ENCODE data around the gene SH3BP2. TPM values are rescaled to one million over a fixed set of nuclear protein-coding genes. Genes with fewer than 3 reads are reported as not detected.
A peak's percentile ranks its signal among the peaks of the same experiment; 100 is the strongest.

The SH3BP2 gene, protein sequence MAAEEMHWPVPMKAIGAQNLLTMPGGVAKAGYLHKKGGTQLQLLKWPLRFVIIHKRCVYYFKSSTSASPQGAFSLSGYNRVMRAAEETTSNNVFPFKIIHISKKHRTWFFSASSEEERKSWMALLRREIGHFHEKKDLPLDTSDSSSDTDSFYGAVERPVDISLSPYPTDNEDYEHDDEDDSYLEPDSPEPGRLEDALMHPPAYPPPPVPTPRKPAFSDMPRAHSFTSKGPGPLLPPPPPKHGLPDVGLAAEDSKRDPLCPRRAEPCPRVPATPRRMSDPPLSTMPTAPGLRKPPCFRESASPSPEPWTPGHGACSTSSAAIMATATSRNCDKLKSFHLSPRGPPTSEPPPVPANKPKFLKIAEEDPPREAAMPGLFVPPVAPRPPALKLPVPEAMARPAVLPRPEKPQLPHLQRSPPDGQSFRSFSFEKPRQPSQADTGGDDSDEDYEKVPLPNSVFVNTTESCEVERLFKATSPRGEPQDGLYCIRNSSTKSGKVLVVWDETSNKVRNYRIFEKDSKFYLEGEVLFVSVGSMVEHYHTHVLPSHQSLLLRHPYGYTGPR
- total RNA-seq: 23.3 and 27.4 TPM in 2 replicates

DNA sequence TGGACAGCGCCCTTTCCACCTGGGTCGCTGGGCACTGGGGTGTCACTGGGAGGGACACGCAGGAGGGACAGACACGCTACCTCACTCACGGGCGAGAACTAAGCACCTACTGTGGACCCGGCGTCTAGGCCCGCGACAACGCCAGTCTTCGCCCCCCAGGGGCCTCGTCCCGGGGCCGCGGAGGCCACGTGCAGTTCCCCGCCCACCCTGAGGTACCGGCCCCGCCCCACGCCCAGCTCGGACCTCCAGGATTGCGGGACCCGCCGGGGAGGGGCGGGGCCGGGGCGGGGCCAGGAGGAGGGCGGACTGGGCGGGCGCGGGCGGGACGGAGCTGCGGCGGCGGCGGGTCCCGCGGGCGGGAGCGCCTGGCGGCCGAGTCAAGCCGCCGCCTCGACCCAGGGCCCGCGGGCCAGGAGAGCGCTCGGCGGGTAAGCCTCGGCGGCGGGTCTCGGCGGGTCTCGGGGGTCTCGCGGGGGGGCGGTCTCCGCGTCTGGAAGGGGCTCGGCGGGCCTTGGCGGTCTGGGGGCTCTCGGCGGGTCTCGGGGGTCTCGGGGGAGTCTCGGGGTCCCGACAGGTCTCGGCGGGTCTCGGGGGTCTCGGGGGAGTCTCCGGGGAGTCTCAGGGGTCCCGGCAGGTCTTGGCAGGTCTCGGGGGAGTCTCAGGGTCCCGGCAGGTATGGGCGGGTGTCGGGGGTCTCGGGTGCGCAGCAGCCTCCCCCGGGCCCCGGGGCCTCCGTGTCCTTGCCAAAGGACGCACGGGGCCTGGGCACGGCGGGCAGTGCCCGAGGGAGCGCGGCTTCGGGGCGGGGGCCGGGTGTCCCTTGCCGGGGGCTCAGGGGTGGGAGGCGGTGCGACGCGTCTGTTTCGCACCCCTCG lies at the start of gene SH3BP2:
Gene SH3BP2, plus strand, starts transcription at position 375 of the 875 bp plus-strand sequence. CDS start 27,533 bp downstream, outside the sequence.
- TF ChIP-seq, protein P1, sequence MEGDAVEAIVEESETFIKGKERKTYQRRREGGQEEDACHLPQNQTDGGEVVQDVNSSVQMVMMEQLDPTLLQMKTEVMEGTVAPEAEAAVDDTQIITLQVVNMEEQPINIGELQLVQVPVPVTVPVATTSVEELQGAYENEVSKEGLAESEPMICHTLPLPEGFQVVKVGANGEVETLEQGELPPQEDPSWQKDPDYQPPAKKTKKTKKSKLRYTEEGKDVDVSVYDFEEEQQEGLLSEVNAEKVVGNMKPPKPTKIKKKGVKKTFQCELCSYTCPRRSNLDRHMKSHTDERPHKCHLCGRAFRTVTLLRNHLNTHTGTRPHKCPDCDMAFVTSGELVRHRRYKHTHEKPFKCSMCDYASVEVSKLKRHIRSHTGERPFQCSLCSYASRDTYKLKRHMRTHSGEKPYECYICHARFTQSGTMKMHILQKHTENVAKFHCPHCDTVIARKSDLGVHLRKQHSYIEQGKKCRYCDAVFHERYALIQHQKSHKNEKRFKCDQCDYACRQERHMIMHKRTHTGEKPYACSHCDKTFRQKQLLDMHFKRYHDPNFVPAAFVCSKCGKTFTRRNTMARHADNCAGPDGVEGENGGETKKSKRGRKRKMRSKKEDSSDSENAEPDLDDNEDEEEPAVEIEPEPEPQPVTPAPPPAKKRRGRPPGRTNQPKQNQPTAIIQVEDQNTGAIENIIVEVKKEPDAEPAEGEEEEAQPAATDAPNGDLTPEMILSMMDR (IDR thresholded peaks at IDR 0.05; ENCODE audit: insufficient read depth, low read depth, low read length): no peak
- DNase-seq (ENCODE audit: low read depth): peak; percentile 70
- peak within 1 kb of the TSS; percentile 71 for H3K4me3 ChIP-seq (ENCODE audit: low read depth, low read length)

DNA sequence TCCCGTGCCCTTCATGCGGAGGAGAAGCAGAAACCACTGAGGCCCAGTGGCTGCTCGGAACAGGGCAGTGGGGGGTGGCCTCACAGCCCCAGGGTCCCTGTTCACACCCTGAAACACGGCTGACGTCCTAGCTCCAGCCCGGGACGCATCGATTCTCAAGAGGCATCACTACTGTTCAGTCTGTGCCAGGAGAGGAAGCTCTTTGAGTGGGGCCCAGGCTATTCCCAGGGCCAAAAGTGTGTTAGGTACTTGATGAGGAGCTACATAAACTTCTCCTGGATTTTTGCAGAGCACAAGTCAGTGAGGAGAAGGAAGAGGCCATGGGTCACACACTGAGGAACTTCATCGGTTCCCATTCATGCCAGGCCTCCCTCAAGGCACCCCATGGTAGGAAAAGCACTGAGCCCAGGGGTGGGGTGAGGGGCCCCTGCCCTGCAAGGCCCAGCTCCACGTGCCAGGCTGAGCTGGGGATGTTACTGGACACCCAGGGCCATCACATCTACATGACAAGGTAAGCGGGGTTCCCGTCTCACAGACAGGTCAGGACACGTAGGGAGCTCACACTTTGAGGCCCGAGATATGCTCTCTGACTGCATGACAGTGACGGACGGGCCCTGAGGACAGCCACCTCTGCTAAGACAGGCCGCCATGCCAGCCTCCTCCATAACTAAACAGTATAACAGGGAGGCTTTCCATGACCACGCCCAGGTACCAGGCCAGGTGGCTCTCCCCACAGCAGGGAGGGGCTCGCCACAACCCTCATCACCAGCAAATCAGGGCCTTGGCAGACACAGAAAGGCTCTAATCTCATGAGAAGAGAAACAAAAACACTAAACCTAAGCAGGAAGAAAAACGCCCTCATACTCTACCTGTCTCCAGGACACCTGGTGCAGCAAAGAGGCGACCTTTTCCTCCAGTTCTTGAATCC lies 49.1 kb upstream of the SH3BP2 start:
- DNase-seq (ENCODE audit: low read depth): no peak
- no peak overlapping the region for H3K4me3 ChIP-seq (ENCODE audit: low read depth, low read length)
- TF ChIP-seq, protein P1 (IDR thresholded peaks at IDR 0.05; ENCODE audit: insufficient read depth, low read depth, low read length): no peak

DNA sequence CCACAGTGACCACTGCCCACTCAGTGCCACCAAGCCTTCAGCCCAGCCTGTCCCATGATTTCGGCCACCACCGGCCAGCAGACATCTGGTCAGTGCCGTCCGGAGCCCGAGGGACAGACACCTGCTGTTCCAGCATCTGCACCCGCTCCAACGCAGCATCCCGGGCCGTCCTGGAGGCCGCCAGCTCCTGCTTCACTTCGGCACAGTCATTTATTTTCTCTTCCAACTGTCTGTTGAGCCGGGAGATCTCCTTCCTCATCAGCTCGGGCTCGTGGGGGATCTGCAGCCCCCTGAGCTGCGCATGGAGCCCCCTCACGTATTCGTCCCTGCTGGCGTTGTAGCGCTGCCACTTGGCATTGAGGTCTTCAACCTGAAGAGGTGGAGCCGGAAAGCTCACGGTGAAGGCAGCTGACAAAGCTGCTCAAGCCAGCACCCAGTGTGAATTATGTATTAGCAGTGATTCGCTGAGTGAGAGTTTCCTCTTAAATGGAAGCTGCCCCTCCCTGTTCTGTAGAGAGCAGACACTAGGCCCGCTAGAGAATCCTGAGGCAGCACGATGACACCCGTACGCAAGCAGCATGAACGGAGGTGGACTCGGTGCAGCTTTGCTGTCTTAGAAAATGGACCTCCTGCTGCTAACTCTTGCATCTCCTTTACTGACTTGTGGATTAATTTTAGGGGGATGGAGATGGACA lies 48.2 kb upstream of the SH3BP2 start:
- DNase-seq (ENCODE audit: low read depth): no peak
- TF ChIP-seq, protein P1 (IDR thresholded peaks at IDR 0.05; ENCODE audit: insufficient read depth, low read depth, low read length): no peak
- H3K4me3 ChIP-seq (ENCODE audit: low read depth, low read length): no peak overlapping the region

DNA sequence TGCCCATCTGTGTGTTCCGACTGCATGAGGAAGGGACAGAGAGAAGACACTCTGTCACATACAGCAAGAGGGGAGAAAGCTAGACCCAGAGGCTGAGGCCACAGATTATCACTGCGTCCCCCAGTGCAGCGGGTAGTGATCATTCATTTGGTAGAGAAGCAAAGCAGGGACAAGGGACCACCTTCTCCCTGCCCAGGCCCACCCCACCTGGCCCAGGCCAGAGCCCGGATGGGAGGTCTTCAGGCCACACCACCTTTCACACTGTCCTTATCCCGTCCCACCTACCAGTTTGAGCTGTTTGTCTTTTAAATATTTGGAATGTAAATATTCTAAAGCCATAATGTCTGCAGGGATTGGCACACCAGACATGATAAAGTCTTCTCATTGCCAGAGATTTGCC lies 47.4 kb upstream of the SH3BP2 start:
- no peak overlapping the region for H3K4me3 ChIP-seq (ENCODE audit: low read depth, low read length)
- no peak for DNase-seq (ENCODE audit: low read depth)
- TF ChIP-seq, protein P1 (IDR thresholded peaks at IDR 0.05; ENCODE audit: insufficient read depth, low read depth, low read length): no peak

DNA sequence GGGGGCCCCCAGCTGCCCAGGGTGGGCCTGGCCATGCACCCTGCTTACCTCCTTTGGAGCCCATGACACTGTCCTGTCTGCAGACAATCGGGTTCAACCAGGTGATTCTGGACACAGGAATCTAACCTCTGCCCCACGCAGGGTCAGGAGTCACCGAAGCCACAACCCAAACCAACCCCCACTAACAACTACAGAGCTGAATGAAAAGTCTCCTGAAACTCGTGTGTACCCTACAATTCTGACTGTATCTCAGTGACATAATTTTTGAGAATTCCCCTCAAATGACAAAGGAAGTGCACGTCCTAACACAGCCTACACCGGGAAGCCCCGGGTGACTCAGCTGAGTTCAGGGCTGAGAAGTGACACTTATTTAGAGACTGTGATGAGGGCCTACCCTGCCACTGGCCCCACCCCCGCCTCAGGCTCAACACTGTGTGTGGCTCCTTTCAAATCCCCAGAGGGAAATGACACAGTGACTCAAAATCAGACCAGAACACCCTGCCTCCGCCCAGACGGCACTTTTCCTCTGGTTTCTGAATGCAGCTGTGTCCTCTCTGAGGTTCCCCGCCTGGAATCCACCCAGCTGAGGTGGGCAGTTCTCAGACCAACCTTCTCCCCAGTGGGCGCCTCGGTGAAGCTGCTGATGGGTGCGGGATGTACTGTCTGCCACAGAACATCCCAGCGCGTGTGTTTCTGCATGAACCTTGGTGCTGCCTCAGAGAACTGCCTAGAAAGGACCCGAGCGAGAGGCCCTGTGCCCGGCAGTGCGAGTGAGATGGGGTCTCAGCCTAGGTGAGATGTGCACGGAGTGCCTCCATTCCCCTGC lies 46.7 kb upstream of the SH3BP2 start:
- DNase-seq (ENCODE audit: low read depth): peak; percentile 66
- H3K4me3 ChIP-seq (ENCODE audit: low read depth, low read length): no peak overlapping the region
- TF ChIP-seq, protein P1 (IDR thresholded peaks at IDR 0.05; ENCODE audit: insufficient read depth, low read depth, low read length): no peak

Data from fibroblast of villous mesenchyme (primary cell).